ENCODE measurements around the gene DPAGT1.

The DPAGT1 gene

DNA sequence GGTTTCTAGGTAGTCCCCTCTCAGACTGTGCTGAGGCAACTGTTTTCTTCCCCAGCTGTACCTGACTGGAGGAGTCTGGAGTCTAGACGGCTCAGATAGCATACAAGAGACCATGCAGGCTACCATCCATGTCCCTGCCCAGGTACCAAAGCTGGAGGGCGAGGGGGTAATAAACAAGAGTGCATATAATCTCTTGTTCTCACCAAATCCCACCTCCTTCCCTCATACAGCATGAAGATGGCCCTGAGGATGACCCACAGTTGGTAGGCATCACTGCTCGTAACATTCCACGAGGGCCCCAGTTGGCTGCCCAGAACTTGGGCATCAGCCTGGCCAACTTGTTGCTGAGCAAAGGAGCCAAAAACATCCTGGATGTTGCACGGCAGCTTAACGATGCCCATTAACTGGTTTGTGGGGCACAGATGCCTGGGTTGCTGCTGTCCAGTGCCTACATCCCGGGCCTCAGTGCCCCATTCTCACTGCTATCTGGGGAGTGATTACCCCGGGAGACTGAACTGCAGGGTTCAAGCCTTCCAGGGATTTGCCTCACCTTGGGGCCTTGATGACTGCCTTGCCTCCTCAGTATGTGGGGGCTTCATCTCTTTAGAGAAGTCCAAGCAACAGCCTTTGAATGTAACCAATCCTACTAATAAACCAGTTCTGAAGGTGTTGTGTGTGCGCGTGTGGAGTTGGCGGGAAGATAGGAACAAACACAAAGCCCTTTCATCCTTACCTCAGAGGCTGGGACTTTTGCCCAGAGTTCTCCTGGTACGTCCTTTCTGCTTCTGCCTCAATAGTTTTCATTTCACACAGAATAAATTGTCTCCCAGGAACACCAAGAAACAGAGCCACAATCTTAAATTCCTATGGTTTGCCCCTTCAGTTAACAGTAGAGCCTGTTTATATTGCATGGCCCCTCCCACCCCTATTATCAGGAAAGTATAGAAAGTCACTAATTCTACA, 8.5 kb downstream of the DPAGT1 start:
- H2BK5ac ChIP-seq (ENCODE audit: low read depth, low read length, poor library complexity), result no peak overlapping the region
- H3K4ac ChIP-seq (ENCODE audit: low read depth, low read length), result peak overlapping the region; percentile 46
- H3K9me3 ChIP-seq (ENCODE audit: insufficient read depth, low read depth, low read length), result no peaks in the 10 kb centered on the region
- peaks cover 29 to 40% of the 10 kb centered on the region in 2 experiments for H3K36me3 ChIP-seq (ENCODE audit: control insufficient read depth in 1 of 2, insufficient read depth in 2 of 2, low read length in 2 of 2)
- no peak overlapping the region for H3K9ac ChIP-seq (ENCODE audit: low read length)
- peaks cover 8 to 12% of the 10 kb centered on the region in 2 experiments for H3K4me1 ChIP-seq (ENCODE audit: control insufficient read depth in 1 of 2, insufficient read depth in 2 of 2, low read length in 2 of 2)
- no CpG with 5 or more reads among the region's 12 CpGs for WGBS (ENCODE audit: extremely low coverage, insufficient coverage, insufficient read length)
- H2AFZ ChIP-seq (ENCODE audit: insufficient read depth, low read length, poor library complexity), result no peak overlapping the region
- H2BK120ac ChIP-seq (ENCODE audit: insufficient read depth, low read length, poor library complexity), result no peak overlapping the region
- no peaks in the 10 kb centered on the region for H3K27me3 ChIP-seq (ENCODE audit: insufficient read depth, low read length)
- H3K4me2 ChIP-seq (ENCODE audit: low read length), result peak overlapping the region; percentile 82
- H3K79me1 ChIP-seq (ENCODE audit: low read length), result peaks cover 14% of the 10 kb centered on the region
- H3K27ac ChIP-seq (ENCODE audit: low read depth, low read length), result no peak overlapping the region
- no peak overlapping the region for H3K23ac ChIP-seq (ENCODE audit: low read length)
- no peak overlapping the region for H4K91ac ChIP-seq (ENCODE audit: low read depth, low read length)
- no peak overlapping the region for H3K14ac ChIP-seq (ENCODE audit: low read length)
- no peak overlapping the region for H4K12ac ChIP-seq (ENCODE audit: low read depth, low read length)
- peaks cover 21% of the 10 kb centered on the region for H3K79me2 ChIP-seq (ENCODE audit: control insufficient read depth, insufficient read depth, low read length, poor library complexity)
- H4K8ac ChIP-seq (ENCODE audit: low read depth, low read length), result no peak overlapping the region
- H2AK5ac ChIP-seq (ENCODE audit: low read length), result no peak overlapping the region
- no peak overlapping the region for H2BK12ac ChIP-seq (ENCODE audit: low read length)
- peak overlapping the region; percentile 6 for H3K18ac ChIP-seq (ENCODE audit: low read length)
- H3K4me3 ChIP-seq (ENCODE audit: low read depth, low read length), result no peak overlapping the region
- no peak for DNase-seq

DNA sequence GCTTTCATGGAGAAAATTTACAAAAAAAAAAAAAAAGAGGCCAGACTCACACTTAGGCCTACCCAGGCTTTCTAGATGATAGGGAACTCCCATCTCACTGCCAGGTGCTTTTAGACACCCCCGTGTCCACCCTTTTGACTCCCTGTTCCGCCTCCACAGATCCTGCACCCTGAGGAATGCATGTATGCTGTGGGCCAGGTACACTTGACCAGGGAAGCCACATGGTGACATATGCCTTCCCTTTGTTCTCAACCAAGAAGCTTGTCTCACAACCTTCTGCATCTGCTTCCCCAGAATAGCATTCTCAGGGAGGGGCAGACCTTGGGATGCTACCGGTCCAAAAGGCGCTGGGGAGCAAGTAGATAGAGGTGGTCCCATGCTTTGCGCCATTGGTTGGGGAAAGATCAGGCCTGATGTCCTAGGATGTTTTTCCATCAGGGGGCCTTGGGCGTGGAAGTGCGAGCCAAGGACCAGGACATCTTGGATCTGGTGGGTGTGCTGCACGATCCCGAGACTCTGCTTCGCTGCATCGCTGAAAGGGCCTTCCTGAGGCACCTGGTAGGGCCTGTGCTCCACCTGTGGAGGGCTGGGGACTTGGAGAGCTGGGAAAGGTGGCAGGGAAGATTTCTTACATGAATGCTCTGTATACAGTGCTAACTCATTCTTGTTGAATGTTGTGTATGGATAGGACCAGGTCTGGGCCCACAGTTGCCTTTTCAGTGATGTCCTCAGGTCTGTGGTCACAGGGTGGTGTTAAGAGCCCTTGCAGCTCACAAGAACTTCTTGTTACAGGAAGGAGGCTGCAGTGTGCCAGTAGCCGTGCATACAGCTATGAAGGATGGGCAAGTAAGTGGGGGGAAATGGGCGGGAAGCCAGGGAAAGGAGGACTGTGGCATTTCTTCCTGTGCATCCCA, 9.4 kb downstream of the DPAGT1 start:
- peaks cover 24 to 31% of the 10 kb centered on the region in 2 experiments for H3K36me3 ChIP-seq (ENCODE audit: control insufficient read depth in 1 of 2, insufficient read depth in 2 of 2, low read length in 2 of 2)
- no peak overlapping the region for H2AK5ac ChIP-seq (ENCODE audit: low read length)
- no peaks in the 10 kb centered on the region for H3K27me3 ChIP-seq (ENCODE audit: insufficient read depth, low read length)
- H3K9me3 ChIP-seq (ENCODE audit: insufficient read depth, low read depth, low read length), result no peaks in the 10 kb centered on the region
- H3K9ac ChIP-seq (ENCODE audit: low read length), result no peak overlapping the region
- no peak overlapping the region for H2BK5ac ChIP-seq (ENCODE audit: low read depth, low read length, poor library complexity)
- no peak overlapping the region for H4K8ac ChIP-seq (ENCODE audit: low read depth, low read length)
- peak overlapping the region; percentile 45 for H2BK12ac ChIP-seq (ENCODE audit: low read length)
- H3K79me2 ChIP-seq (ENCODE audit: control insufficient read depth, insufficient read depth, low read length, poor library complexity), result peaks cover 21% of the 10 kb centered on the region
- H3K23ac ChIP-seq (ENCODE audit: low read length), result no peak overlapping the region
- H4K12ac ChIP-seq (ENCODE audit: low read depth, low read length), result no peak overlapping the region
- H3K79me1 ChIP-seq (ENCODE audit: low read length), result peaks cover 14% of the 10 kb centered on the region
- no peak overlapping the region for H3K27ac ChIP-seq (ENCODE audit: low read depth, low read length)
- no peak overlapping the region for H2AFZ ChIP-seq (ENCODE audit: insufficient read depth, low read length, poor library complexity)
- H3K4me2 ChIP-seq (ENCODE audit: low read length), result peak overlapping the region; percentile 82
- WGBS (ENCODE audit: extremely low coverage, insufficient coverage, insufficient read length), result no CpG with 5 or more reads among the region's 13 CpGs
- H3K4me1 ChIP-seq (ENCODE audit: control insufficient read depth in 1 of 2, insufficient read depth in 2 of 2, low read length in 2 of 2), result peaks cover 8 to 12% of the 10 kb centered on the region in 2 experiments
- no peak overlapping the region for H3K14ac ChIP-seq (ENCODE audit: low read length)
- no peak for DNase-seq
- H4K91ac ChIP-seq (ENCODE audit: low read depth, low read length), result no peak overlapping the region
- H2BK120ac ChIP-seq (ENCODE audit: insufficient read depth, low read length, poor library complexity), result no peak overlapping the region
- no peak overlapping the region for H3K4me3 ChIP-seq (ENCODE audit: low read depth, low read length)
- H3K4ac ChIP-seq (ENCODE audit: low read depth, low read length), result no peak overlapping the region
- no peak overlapping the region for H3K18ac ChIP-seq (ENCODE audit: low read length)

DNA sequence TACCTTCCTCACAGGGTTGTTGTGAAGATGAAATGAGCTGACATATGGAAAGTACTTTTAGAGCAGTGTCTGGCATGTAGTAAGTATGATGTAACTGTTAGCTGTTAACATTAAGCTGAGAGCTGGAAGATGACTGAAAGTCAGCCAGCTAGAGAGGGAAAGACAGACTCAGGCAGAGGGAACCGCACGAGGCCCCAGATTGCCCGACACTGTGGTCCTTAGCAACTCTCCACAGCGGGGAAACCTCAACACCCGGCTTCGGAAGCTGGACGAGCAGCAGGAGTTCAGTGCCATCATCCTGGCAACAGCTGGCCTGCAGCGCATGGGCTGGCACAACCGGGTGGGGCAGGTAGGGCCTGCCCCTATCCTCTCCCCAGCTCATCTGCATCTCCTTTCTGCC, 10.5 kb downstream of the DPAGT1 start:
- no peak for DNase-seq
- Histone ChIP-seq H3K14ac (ENCODE audit: low read length) (no peak overlapping the region), H3K27me3 (ENCODE audit: insufficient read depth, low read length) (no peaks in the 10 kb centered on the region), H3K18ac (ENCODE audit: low read length) (no peak overlapping the region), H3K4me3 (ENCODE audit: low read depth, low read length) (no peak overlapping the region), H3K4me1 (ENCODE audit: control insufficient read depth in 1 of 2, insufficient read depth in 2 of 2, low read length in 2 of 2) (peaks cover 8 to 12% of the 10 kb centered on the region in 2 experiments), H3K4ac (ENCODE audit: low read depth, low read length) (no peak overlapping the region), H3K9me3 (ENCODE audit: insufficient read depth, low read depth, low read length) (no peaks in the 10 kb centered on the region), H4K12ac (ENCODE audit: low read depth, low read length) (no peak overlapping the region), H2BK5ac (ENCODE audit: low read depth, low read length, poor library complexity) (no peak overlapping the region), H4K91ac (ENCODE audit: low read depth, low read length) (no peak overlapping the region), H3K79me1 (ENCODE audit: low read length) (peaks cover 14% of the 10 kb centered on the region), H2BK12ac (ENCODE audit: low read length) (no peak overlapping the region), H3K9ac (ENCODE audit: low read length) (no peak overlapping the region), H3K23ac (ENCODE audit: low read length) (no peak overlapping the region), H2AFZ (ENCODE audit: insufficient read depth, low read length, poor library complexity) (no peak overlapping the region), H2BK120ac (ENCODE audit: insufficient read depth, low read length, poor library complexity) (no peak overlapping the region), H3K27ac (ENCODE audit: low read depth, low read length) (no peak overlapping the region), H3K4me2 (ENCODE audit: low read length) (no peak overlapping the region), H4K8ac (ENCODE audit: low read depth, low read length) (no peak overlapping the region), H2AK5ac (ENCODE audit: low read length) (no peak overlapping the region), H3K36me3 (ENCODE audit: control insufficient read depth in 1 of 2, insufficient read depth in 2 of 2, low read length in 2 of 2) (peaks cover 22% of the 10 kb centered on the region in 2 experiments), H3K79me2 (ENCODE audit: control insufficient read depth, insufficient read depth, low read length, poor library complexity) (peaks cover 21% of the 10 kb centered on the region)
- no CpG with 5 or more reads among the region's 9 CpGs for WGBS (ENCODE audit: extremely low coverage, insufficient coverage, insufficient read length)

DNA sequence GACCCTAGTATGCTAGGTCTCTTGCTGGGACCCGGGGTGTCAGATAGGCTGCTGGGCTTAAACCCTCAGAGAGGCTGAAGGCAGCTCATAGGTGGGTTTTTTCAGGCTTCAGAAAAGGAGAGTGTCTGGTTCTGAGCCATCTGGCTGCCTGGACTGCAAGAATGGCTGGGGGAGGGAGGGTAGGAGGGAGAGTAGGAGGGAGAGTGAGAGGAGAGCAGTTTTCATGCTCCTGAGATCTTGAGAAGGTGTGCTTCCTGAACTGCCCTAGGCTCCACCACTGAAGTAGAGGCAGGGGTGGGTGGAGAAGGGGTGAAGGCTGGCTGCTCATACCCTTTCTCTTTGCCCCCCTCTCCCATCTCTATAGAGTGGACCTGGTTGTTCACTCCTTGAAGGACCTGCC, 12.3 kb downstream of the DPAGT1 start:
- Histone ChIP-seq H3K4me1 (ENCODE audit: control insufficient read depth in 1 of 2, insufficient read depth in 2 of 2, low read length in 2 of 2) (peaks cover 14 to 19% of the 10 kb centered on the region in 2 experiments), H3K36me3 (ENCODE audit: control insufficient read depth in 1 of 2, insufficient read depth in 2 of 2, low read length in 2 of 2) (peaks cover 22% of the 10 kb centered on the region in 2 experiments), H2BK5ac (ENCODE audit: low read depth, low read length, poor library complexity) (no peak overlapping the region), H2BK12ac (ENCODE audit: low read length) (no peak overlapping the region), H3K14ac (ENCODE audit: low read length) (no peak overlapping the region), H2AFZ (ENCODE audit: insufficient read depth, low read length, poor library complexity) (no peak overlapping the region), H2BK120ac (ENCODE audit: insufficient read depth, low read length, poor library complexity) (no peak overlapping the region), H3K27ac (ENCODE audit: low read depth, low read length) (no peak overlapping the region), H3K4me2 (ENCODE audit: low read length) (no peak overlapping the region), H3K9me3 (ENCODE audit: insufficient read depth, low read depth, low read length) (no peaks in the 10 kb centered on the region), H3K79me2 (ENCODE audit: control insufficient read depth, insufficient read depth, low read length, poor library complexity) (peaks cover 19% of the 10 kb centered on the region), H4K8ac (ENCODE audit: low read depth, low read length) (no peak overlapping the region), H3K4ac (ENCODE audit: low read depth, low read length) (no peak overlapping the region), H4K91ac (ENCODE audit: low read depth, low read length) (no peak overlapping the region), H3K79me1 (ENCODE audit: low read length) (peaks cover 15% of the 10 kb centered on the region), H2AK5ac (ENCODE audit: low read length) (no peak overlapping the region), H3K4me3 (ENCODE audit: low read depth, low read length) (no peak overlapping the region), H3K27me3 (ENCODE audit: insufficient read depth, low read length) (no peaks in the 10 kb centered on the region), H3K9ac (ENCODE audit: low read length) (no peak overlapping the region), H4K12ac (ENCODE audit: low read depth, low read length) (no peak overlapping the region), H3K23ac (ENCODE audit: low read length) (no peak overlapping the region), H3K18ac (ENCODE audit: low read length) (no peak overlapping the region)
- WGBS (ENCODE audit: extremely low coverage, insufficient coverage, insufficient read length), result no CpG with 5 or more reads among the region's 1 CpG
- DNase-seq, result no peak
